ACC112 (cell line): ENCODE data around the gene ITPRIP.

Source experiments
- H2AFZ ChIP-seq: fragments of 200-600 bp; sonication (generic); one replicate; pipeline ENCODE4 v1.6.0; 2017; ENCODE audit warnings: antibody characterized with exemption, low read length; ENCODE audit not compliant: unreplicated experiment
- H3K27ac ChIP-seq: fragments of 200-600 bp; sonication (generic); 2 replicates; pipeline ENCODE4 v1.5.1; 2014; ENCODE audit warnings: low read depth, mild to moderate bottlenecking, antibody characterized with exemption, low read length, moderate library complexity
- H3K27me3 ChIP-seq: fragments of 200-600 bp; sonication (generic); 2 replicates; pipeline ENCODE4 v1.6.1; 2014; ENCODE audit warnings: mild to moderate bottlenecking, antibody characterized with exemption, low read length, moderate library complexity, mixed read lengths; ENCODE audit not compliant: insufficient read depth
- H3K36me3 ChIP-seq: fragments of 200-600 bp; sonication (generic); 2 replicates; pipeline ENCODE4 v1.6.1; 2016; ENCODE audit warnings: mild to moderate bottlenecking, antibody characterized with exemption, low read length, moderate library complexity, mixed read lengths; ENCODE audit not compliant: insufficient read depth
- H3K4me1 ChIP-seq: fragments of 200-600 bp; sonication (generic); one replicate; pipeline ENCODE4 v1.6.1; 2016; ENCODE audit warnings: low read length, mixed read lengths; ENCODE audit not compliant: insufficient read depth, unreplicated experiment, control insufficient read depth
- H3K4me3 ChIP-seq: fragments of 200-600 bp; sonication (generic); 2 replicates; pipeline ENCODE4 v1.5.1; 2014; ENCODE audit warnings: mild to moderate bottlenecking, low read depth, low read length
- H3K79me2 ChIP-seq: fragments of 200-600 bp; sonication (generic); one replicate; pipeline ENCODE4 v1.6.0; 2016; ENCODE audit warnings: low read length; ENCODE audit not compliant: control insufficient read depth, unreplicated experiment, insufficient read depth

The ITPRIP gene

GRCh38 chr10:104307576-104308438 lies 30.5 kb downstream of the ITPRIP start:
- Histone ChIP-seq H3K4me3 (no peak overlapping the region), H3K27me3 (no peaks in the 10 kb centered on the region), H3K79me2 (peaks cover 36% of the 10 kb centered on the region), H3K36me3 (peaks cover 30% of the 10 kb centered on the region), H3K4me1 (peaks cover 70% of the 10 kb centered on the region), H3K27ac (peak overlapping the region; percentile 100), H2AFZ (no peak overlapping the region)

GRCh38 chr10:104306897-104307296 lies 31.4 kb downstream of the ITPRIP start:
- no peak overlapping the region for H3K4me3 ChIP-seq
- H3K4me1 ChIP-seq: peaks cover 74% of the 10 kb centered on the region
- H3K27me3 ChIP-seq: no peaks in the 10 kb centered on the region
- peaks cover 21% of the 10 kb centered on the region for H3K36me3 ChIP-seq
- no peak overlapping the region for H2AFZ ChIP-seq
- peaks cover 27% of the 10 kb centered on the region for H3K79me2 ChIP-seq
- H3K27ac ChIP-seq: peak overlapping the region; percentile 100

- Histone ChIP-seq H3K27ac (peak overlapping the region; percentile 100), H3K79me2 (peaks cover 10% of the 10 kb centered on the region), H2AFZ (no peak overlapping the region), H3K36me3 (peaks cover 5% of the 10 kb centered on the region; the same call in 1 of the 2 replicates), H3K4me1 (peaks cover 72% of the 10 kb centered on the region), H3K27me3 (no peaks in the 10 kb centered on the region), H3K4me3 (no peak overlapping the region)
Measured at GRCh38 chr10:104304927-104305326, 33.3 kb downstream of the ITPRIP start.

GRCh38 chr10:104304356-104304745 lies 33.9 kb downstream of the ITPRIP start:
- H3K36me3 ChIP-seq: peaks cover 5% of the 10 kb centered on the region; the same call in 1 of the 2 replicates
- peaks cover 72% of the 10 kb centered on the region for H3K4me1 ChIP-seq
- no peak overlapping the region for H2AFZ ChIP-seq
- H3K27me3 ChIP-seq: no peaks in the 10 kb centered on the region
- H3K4me3 ChIP-seq: no peak overlapping the region
- H3K27ac ChIP-seq: peak overlapping the region; percentile 100; the same call in 1 of the 2 replicates
- peaks cover 10% of the 10 kb centered on the region for H3K79me2 ChIP-seq

GRCh38 chr10:104303594-104304355 lies 34.5 kb downstream of the ITPRIP start:
- Histone ChIP-seq H3K4me3 (no peak overlapping the region), H3K27me3 (no peaks in the 10 kb centered on the region), H3K79me2 (peaks cover 9% of the 10 kb centered on the region), H2AFZ (no peak overlapping the region), H3K27ac (peak overlapping the region; percentile 100), H3K36me3 (peaks cover 5% of the 10 kb centered on the region; the same call in 1 of the 2 replicates), H3K4me1 (peaks cover 73% of the 10 kb centered on the region)

GRCh38 chr10:104301907-104302690 lies 36.2 kb downstream of the ITPRIP start:
- Histone ChIP-seq H3K79me2 (peaks cover under 1% of the 10 kb centered on the region), H3K27me3 (no peaks in the 10 kb centered on the region), H3K4me3 (no peak overlapping the region), H3K4me1 (peaks cover 73% of the 10 kb centered on the region), H3K36me3 (no peaks in the 10 kb centered on the region), H2AFZ (no peak overlapping the region), H3K27ac (peak overlapping the region; percentile 100)

GRCh38 chr10:104300736-104301292 lies 37.5 kb downstream of the ITPRIP start:
- Histone ChIP-seq H3K27ac (peak overlapping the region; percentile 100), H2AFZ (no peak overlapping the region), H3K4me1 (peaks cover 62% of the 10 kb centered on the region), H3K4me3 (peak overlapping the region; percentile 65), H3K36me3 (no peaks in the 10 kb centered on the region), H3K79me2 (no peaks in the 10 kb centered on the region), H3K27me3 (no peaks in the 10 kb centered on the region)

GRCh38 chr10:104300002-104300735 lies 38.1 kb downstream of the ITPRIP start:
- H3K27me3 ChIP-seq: no peaks in the 10 kb centered on the region
- no peaks in the 10 kb centered on the region for H3K36me3 ChIP-seq
- no peaks in the 10 kb centered on the region for H3K79me2 ChIP-seq
- peaks cover 56% of the 10 kb centered on the region for H3K4me1 ChIP-seq
- peak overlapping the region; percentile 65 for H3K4me3 ChIP-seq
- H2AFZ ChIP-seq: no peak overlapping the region
- peak overlapping the region; percentile 100 for H3K27ac ChIP-seq

GRCh38 chr10:104299031-104299904 lies 39.0 kb downstream of the ITPRIP start:
- Histone ChIP-seq H3K79me2 (no peaks in the 10 kb centered on the region), H3K27ac (peak overlapping the region; percentile 100), H3K36me3 (no peaks in the 10 kb centered on the region), H2AFZ (no peak overlapping the region), H3K27me3 (no peaks in the 10 kb centered on the region), H3K4me1 (peaks cover 52% of the 10 kb centered on the region), H3K4me3 (peak overlapping the region; percentile 64)
